Amniotic epithelial cell (primary cell): ENCODE results near the gene REPIN1.
A peak's percentile ranks its signal among the peaks of the same experiment; 100 is the strongest.

ENCODE experiments used
- DNase-seq: peaks from one replicate; pipeline ENCODE4 v3.0.0-alpha.2; 2010; ENCODE audit warnings: low read depth

The REPIN1 gene

DNA sequence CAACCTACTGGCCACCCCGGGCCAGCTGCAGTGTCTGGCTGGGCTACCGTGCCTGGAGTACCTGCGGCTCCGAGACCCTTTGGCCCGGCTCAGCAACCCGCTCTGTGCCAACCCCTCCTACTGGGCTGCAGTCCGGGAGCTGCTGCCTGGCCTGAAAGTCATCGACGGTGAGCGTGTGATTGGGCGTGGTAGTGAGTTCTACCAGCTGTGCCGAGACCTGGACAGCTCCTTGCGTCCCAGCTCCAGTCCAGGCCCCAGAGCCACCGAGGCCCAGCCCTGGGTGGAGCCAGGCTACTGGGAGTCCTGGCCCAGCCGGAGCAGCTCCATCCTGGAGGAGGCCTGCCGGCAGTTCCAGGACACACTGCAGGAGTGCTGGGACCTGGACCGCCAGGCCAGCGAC is 31.4 kb upstream of the REPIN1 start:
- DNase-seq: no peak

DNA sequence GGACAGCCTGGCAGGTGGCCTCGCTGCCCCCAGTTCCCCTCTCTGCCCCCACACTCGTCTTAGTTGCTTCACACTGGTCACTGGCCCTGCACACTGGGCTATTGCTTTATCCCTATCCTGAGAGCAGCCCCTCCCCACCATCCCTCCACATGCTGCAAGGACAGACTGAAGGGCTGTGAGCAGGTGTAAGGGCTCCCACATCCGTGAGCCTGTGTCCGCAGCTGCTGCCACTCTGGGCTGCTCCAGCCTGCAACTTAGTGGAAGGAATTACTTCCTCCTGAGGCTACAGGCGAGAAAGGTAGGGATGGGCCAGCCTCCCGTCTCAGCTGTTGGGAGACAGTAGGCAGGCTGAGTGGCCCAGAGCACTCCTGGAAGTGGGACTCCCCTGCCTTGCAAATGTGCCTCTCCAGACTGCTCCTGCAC is 31.0 kb upstream of the REPIN1 start:
- DNase-seq: no peak

DNA sequence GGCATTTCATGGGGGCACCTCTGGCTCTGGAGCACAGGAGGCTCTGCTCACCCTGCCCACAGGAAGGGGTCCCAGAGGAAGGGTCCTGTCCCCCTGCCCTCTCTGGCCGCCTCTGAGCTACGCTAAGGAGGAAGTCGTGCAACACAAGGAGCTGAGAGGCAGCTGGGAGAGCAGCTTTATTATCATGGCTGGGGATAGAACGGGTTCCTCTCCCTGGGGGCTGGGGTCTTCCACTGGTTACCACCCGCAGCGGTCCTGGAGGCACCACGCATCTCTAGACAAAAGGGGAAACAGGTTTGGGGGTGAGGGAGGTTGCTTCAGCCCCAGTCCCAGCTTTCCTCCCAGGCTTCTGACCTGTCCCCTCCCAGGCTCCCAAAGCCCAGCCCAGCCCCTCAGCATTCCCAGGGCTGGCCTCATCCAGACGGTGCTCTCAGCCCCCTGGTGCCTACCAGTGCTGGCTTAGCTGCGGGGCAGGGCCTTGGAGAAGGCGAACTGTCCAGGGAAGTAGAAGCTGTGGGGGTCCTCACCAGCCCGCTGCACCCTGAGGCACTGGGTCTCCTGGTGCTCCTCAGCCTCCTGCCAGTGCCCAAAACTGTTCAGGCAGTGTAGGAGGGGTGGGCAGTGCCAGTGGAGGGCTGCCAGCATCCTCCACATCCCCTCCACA is 30.3 kb upstream of the REPIN1 start:
- DNase-seq: no peak

DNA sequence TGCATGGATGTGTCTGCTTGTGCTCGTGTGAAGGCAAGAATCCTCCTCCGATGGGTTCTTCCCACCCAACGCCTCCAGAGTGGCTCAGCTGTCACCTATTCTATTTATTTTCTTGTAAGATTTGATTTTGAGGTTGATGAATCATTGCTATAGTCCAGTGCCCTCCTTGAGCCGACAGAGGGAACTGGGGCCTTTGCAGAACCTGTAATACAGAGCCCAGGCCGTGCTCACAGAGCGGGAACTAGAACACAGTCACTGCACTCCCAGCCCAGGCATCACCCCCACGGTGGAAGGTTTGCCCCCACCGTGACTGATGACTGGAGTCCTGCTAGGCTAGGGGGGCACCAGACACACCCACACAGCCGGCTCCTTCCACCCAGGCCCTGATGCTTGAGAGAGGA is 29.2 kb upstream of the REPIN1 start:
- DNase-seq: peak; percentile 21

DNA sequence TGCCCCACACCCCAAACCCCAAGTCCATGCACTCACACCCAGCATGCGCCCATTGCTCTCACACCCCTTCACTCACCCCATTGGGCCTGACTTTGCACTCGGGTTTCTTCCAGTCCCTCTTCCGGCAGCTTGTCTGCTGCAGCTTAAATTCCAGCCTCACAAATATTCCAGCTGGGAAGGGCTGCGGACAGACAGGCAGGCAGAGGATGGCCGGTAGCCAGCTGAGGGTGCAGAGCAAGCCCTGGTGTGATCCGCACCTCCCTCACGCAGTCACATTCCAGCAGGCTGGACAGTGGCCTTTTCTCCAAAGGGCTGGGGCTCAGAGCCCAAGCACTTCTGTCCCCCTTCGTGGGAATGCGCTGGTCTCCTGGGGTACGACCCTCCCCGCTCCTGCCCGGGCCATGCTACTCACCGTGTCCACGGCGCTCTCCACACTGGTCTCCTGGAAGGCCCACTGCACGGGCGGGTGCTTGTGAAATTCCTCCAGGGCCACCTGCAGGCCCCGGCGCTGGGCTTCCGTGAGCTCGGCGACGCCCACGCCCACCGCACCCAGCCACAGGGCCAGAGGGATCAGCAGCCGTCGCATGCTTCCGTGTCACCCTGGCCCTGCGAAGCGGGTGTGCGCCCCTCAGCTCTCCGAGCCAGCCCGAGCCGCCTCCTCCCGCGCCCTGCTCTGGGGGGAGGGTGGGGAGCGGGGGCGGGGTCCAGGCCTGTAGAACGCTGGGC is 28.4 kb upstream of the REPIN1 start:
- peak; percentile 67 for DNase-seq

DNA sequence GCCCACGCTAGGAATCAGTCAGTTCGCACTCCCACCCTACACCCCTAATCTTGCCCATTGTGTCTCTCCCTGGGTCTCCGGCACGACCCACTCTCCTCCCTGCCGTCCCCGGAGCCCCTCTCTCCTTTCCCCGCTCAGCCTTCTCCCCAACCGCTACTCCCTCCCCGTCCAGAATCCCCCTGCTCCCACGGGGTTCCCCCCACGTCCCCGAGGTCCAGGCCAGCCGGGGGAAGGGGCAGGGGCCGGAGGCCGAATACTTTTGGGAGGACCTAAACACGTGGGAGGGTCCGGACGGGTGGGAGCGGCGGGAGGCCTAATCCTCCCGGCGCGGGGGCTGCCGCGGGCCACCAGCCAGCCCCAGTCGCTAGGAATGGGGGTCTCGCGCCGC is 27.8 kb upstream of the REPIN1 start:
- DNase-seq: no peak

DNA sequence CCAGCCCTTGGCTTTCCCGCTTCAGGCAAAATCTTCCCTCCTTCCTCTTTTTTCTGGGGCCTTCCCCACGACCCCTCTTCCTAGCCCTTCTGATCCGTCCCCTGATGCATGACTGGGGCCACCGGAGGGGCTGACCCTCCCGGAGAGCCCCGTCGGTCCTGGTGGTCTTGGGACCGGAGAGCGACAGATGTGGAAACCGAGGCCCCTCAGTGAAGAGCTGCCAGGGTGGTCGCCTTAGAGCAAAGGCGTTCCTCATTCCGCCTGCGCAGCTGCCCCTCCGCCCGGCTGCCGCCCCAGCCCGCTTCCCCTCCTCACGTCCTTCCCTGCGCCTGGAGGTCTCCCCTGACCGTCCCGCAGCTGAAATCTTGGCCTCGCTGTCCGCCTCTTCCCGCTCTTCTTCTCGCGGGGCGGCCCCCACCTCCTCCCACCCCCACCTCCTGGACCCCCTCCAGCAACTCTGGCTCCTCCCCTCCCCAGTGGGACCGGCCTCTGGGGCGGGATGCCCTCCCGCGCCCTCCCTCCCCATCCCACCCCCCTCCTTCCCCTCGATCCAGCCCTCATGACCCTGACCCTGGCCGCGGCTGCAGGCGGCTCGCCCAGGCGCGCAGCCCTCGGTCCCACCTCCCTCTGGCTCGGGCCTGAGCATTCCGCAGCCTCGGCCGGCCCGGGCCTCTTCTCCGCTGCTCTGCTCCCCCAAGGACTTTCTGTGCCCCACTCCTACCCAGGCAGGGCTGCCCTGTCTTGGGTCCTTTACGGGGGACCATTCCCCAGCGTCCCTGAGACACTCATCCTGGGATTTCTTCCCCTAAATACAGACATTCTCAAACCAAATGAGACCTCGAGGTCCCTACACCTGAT is 27.1 kb upstream of the REPIN1 start, which contains the start of gene RARRES2:
TSS of gene RARRES2 (minus strand) at position 367 of the 858 bp plus-strand sequence. CDS start 1,020 bp downstream, outside the sequence.
- peak; percentile 27 for DNase-seq

DNA sequence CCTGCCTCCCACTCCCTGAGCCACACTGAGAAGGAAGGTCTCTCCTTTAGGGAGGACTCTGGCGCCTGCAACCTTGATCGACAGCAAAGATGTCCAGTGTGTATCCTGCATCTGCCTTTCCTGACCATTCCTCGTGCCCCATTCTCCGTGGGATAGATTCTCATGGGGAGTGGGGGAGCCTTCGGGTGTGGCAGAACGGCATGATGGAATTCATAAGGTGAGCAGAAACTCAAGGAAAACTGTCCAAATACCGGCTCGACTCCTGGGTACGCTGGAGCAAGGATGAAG is 26.6 kb upstream of the REPIN1 start:
- no peak for DNase-seq

DNA sequence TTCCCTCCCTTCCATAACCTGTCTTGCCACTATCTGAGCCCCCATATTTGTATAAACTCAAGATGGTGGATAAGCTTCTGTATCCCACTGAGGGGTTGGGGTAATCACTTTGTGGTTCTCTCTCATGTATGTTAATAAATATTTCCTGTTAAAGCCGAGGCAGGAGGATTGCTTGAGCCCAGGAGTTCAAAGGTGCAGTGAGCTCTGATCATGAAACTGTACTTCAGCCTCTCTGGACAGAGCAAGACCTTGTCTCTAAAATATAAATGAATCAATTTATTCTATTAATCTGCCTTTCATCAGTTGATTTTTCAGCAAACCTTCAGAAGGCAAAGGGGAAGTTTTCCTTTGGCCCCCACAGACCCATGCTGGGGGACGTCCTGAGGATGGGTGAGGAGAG is 25.4 kb upstream of the REPIN1 start:
- DNase-seq: no peak

DNA sequence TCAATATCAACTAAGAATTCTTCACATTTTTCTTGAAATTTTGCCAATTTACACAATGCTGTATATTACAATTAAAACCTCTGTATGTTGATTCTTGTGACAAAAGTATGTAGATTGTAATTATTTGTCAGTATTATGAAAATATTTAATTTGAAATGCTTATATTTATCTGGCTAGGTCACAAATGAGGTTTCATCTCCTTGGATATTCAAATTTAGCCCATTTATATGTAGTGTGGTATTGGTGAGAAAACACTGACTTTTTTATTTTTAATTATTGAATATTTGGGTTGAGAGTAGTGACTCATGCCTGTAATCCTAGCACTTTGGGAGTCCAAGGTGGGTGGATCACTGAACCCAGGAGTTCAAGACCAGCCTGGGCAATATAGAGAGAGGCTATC is 24.3 kb upstream of the REPIN1 start:
- no peak for DNase-seq

DNA sequence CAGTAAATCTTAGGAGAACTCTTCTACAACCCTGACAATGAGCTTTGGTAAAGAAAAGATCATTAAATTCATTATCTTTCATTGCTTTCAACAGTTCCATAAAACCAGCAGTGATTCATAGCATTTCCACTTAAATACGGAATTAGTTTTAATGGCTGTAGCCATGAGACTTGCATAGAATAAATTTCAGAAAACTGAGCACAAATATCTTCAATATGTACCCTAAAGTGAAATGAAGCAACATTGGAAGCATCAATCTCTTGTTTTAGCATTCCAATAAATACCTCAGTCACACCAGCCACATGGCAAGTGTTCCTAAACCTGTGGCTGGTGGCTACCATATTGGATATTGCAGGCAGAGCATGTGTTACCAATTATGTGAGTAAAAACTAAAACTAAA is 23.6 kb upstream of the REPIN1 start:
- DNase-seq: no peak

DNA sequence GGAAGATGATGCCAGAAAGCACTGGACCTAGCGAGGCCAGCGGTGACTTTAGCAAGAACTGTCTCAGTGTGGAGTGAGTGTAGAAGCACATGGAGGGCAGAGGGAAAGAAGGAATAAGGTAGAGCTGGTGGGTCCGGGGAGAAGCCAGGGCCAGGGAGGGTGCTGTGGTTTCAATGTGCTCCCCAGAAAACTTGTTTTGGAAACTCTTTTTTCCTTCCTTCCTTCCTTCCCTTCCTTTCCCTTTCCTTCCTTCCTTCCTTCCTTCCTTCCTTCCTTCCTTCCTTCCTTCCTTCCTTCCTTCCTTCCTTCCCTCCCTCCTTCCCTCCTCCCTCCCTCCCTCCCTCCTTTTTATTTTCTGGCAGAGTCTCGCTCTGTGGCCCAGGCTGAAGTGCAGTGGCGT is 21.7 kb upstream of the REPIN1 start:
- DNase-seq: no peak

DNA sequence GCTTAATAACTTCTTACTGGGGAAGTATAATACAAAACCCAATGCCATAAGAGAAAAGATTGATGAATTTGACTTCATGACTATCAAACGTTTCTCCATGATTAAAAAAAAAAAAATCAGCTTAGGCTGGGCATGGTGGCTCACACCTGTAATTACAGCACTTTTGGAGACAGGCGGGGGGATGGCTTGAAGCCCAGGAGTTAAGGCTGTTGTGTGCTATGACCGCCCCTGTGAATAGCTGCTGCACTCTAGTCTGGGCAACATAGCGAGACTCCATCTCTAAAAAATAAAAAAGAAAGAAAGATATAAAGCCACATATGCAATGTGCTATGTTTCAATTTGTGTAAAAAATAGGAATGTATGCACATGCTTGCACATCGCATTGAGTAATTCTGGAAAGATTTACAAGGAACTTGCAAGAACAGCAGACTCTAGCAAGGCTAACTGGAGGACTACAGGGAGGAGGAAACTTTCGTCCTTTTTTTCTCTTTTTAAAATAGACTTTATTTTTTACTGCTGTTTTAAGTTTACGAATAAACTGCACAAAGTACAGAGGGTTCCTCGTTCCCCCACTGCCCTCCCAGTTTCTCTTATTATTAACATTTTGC is 16.9 kb upstream of the REPIN1 start:
- peak; percentile 46 for DNase-seq

DNA sequence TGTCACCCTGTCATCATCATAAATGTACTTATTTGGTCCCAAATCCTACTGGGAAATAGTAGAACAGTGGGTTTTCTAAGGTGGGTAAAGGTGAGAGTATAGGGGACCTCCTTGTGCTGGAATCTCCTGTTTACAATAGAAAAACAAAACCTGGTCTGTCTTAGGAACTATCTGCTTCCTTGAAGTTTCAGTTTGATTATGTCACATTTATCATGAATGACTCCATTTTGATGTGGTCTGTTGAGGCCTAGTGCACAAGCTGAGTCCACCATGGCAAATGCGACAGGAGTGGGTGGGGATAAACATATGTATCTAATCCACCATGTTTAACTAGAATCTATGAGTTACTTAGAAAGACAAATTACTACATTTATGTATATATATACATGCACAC is 13.0 kb upstream of the REPIN1 start:
- no peak for DNase-seq

DNA sequence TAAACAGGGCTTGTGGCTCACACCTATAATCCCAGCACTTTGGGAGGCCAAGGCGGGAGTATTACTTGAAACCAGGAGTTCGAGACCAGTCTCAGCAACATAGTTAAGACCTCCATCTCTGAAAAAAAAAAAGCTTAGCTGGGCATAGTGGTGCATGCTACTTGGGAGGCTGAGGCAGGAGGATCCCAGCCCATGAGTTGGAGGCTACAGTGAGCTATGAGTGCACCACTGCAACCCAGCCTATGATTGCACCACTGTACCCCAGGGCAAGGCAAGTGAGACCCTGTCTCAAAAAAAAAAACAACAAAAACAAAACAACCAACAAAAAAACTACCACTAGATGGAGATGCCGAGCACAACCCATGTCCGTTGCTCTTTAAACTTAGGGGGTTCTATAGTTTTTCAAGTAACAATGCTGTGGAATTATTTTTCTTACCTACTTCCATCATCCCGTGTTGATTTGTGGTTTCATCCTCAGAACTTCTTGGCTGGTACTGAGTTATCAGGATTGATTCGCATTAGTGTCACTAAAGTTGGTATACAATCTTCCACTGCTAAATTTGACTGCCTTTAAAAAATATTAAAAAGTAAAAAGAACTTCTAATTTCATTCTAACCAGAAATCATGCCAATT is 12.2 kb upstream of the REPIN1 start:
- peak; percentile 44 for DNase-seq

DNA sequence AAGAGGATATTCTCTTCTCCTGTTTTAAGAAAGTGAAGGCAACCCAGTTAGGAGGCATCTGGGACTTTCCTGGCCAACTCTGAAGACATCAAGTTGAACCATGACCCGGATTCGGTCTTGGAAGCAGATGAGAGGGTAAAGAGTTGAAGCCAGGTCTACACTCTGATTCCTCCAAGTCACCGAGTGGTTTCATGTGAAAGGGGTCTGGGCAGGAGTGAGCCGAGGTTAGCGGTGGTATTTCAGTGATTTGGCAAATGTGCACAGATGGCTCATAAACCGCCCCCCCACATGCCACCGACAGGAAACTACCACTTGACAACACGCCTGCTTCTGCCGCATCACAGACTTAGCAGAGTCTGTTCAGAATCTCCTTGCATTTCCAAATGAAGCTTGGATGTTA is 11.4 kb upstream of the REPIN1 start:
- no peak for DNase-seq

DNA sequence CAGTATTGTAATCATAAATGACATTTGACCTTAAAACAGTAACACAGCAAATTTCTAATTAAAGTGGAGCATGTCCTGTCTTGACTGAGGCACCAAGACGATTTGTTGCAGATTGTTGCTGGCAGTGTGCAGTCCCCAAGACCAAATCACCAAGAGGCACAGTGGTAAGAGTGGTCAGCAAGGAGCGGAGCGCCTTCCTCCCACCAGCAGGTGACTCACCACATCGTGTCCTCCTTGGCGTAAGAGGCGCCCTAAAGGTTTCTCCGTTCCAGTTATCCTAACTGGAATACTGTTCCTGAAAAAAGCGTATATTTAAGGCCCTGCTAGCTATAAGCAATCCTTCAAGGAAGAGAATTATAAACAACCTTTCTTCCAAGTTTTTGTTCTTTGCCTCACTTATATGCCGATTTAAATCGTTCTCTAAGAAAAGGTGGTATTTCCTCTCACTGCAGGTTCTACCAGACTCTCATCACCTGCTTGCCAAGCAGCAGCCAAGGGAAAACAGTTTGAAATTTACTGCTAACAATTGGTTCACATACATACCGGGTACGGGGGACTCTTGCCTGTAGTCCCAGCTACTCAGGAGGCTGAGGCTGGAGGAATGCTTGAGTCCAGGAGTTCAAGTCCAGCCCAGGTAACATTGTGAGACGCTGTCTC is 10.7 kb upstream of the REPIN1 start:
- peak; percentile 42 for DNase-seq

DNA sequence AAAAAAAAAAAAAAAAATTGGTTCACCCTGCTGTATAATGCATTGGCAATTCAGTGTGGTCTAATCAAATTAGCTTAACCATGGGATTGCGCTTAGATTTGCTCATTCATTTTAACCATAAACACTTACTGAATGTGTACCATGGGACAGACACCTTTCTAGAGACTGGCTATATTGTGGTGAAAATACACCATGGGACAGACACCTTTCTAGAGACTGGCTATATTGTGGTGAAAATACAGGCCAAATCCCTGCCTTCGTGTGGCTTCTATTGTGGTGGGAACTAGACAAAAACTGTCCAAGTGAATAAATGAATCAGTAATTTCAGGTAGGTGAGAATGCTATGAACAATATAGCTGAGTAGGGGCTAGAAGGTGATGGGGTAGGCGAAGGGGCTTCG is 10.2 kb upstream of the REPIN1 start:
- no peak for DNase-seq

DNA sequence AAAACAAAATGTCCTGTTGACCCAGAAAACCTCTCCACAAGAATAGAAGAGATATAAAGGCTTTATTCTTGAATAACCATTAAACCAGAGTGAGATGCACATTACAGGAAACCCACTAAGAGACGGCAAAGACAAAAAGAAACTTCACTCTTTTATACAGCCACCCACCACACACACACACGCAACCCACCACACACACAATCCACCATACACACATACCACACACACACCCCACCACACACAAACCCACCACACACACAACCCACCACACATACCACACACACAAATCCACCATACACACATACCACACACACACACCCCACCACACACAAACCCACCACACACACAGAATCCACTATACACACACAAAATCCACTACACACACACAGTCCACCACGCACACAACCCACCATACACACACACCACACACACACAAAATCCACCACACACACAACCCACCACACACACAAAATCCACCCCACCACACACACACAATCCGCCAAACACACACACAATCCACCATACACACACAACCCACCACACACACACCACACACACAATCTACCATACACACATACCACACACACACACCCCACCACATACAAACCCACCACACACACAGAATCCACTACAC is 9.5 kb upstream of the REPIN1 start:
- DNase-seq: no peak

DNA sequence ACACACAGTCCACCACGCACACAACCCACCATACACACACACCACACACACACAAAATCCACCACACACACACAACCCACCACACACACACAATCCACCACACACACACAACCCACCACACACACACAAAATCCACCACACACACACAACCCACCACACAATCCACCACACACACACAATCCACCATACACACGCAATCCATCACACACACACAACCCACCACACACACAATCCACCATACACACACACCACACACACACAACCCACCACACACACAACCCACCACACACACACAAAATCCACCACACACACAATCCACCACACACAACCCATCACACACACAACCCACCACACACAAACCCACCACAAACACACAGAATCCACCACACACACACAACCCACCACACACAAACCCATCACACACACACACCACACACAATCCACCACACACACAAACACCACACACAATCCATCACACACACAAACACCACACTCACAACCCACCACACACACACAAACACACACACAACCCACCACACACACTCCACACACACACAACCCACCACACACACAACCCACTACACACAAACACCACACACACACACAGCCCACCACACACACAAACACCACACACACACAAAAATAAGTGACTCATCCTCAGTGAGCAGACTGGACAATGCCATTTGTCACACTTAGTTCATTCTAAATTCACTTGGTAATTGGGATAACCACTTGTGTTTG is 8.8 kb upstream of the REPIN1 start:
- DNase-seq: no peak
